IMR-90 (cell line): ENCODE measurements around the gene RAB6A. TPM values are rescaled to one million over a fixed set of nuclear protein-coding genes. Genes with fewer than 3 reads are reported as not detected.

Experiments used
- ATAC-seq: fragments of 200-7000 bp; cut with Tn5 transposase; 2 replicates; pipeline ENCODE4 v1.9.1; 2020; ENCODE audit warnings: low read depth, mild to moderate bottlenecking, moderate library complexity
- BruUV-seq: library from RNA; stranded (reverse); fragments of 400-500 nt; replicated peaks from 2 replicates; lab custom pipeline; 2021; lab: Mats Ljungman, UMichigan
- CTCF ChIA-PET: fragments of 300-600 bp; formaldehyde crosslinking; extraction: SDS; loops from one replicate; lab custom pipeline; 2021; ENCODE audit warnings: antibody characterized with exemption; lab: Yijun Ruan, JAX
- POLR2A ChIA-PET: fragments of 300-600 bp; sonication (Branson Sonifier 250); formaldehyde crosslinking; loops from one replicate; lab custom pipeline; 2022; ENCODE audit warnings: antibody characterized with exemption; ENCODE audit not compliant: unreplicated experiment; lab: Charles Lee
- DNase-seq: peaks from one replicate; pipeline ENCODE4 v3.0.0; 2013
- H2AFZ ChIP-seq: replicated peaks from 2 replicates; pipeline ENCODE3; 2013; ENCODE audit warnings: low read length, mild to moderate bottlenecking; ENCODE audit not compliant: poor library complexity
- H2AK5ac ChIP-seq: 2 replicates; pipeline ENCODE4 v1.6.1; 2013; ENCODE audit warnings: low read depth, low read length, inconsistent platforms
- H2AK9ac ChIP-seq: replicated peaks from 2 replicates; pipeline ENCODE3; 2013; ENCODE audit warnings: mild to moderate bottlenecking, low read depth, low read length, moderate library complexity; ENCODE audit not compliant: poor library complexity
- H2BK120ac ChIP-seq: 2 replicates; pipeline ENCODE4 v1.6.1; 2013; ENCODE audit warnings: low read depth, low read length, inconsistent platforms
- H2BK15ac ChIP-seq: 3 replicates; pipeline ENCODE4 v1.6.1; 2013; ENCODE audit warnings: low read depth, low read length, inconsistent platforms
- H2BK20ac ChIP-seq: 2 replicates; pipeline ENCODE4 v1.6.1; 2013; ENCODE audit warnings: low read depth, mild to moderate bottlenecking, inconsistent platforms, low read length, moderate library complexity
- H2BK5ac ChIP-seq: 2 replicates; pipeline ENCODE4 v1.6.1; 2013; ENCODE audit warnings: mild to moderate bottlenecking, low read depth, low read length, inconsistent platforms; ENCODE audit not compliant: poor library complexity, severe bottlenecking
- H3K14ac ChIP-seq: replicated peaks from 2 replicates; pipeline ENCODE4 v1.6.1; 2013; ENCODE audit warnings: low read depth, low read length, inconsistent platforms
- H3K18ac ChIP-seq: 2 replicates; pipeline ENCODE4 v1.6.1; 2013; ENCODE audit warnings: low read depth, low read length, control low read depth
- H3K23ac ChIP-seq: 2 replicates; pipeline ENCODE4 v1.6.1; 2013; ENCODE audit warnings: low read depth, low read length, inconsistent platforms
- H3K27ac ChIP-seq: 2 replicates; pipeline ENCODE4 v1.5.1; 2013; ENCODE audit warnings: mild to moderate bottlenecking, control low read depth, low read length; ENCODE audit not compliant: insufficient read depth
- H3K27me3 ChIP-seq: 2 replicates; pipeline ENCODE4 v1.6.1; 2013; ENCODE audit warnings: low read length; ENCODE audit not compliant: control insufficient read depth, insufficient read depth
- H3K36me3 ChIP-seq: 2 replicates; pipeline ENCODE4 v1.6.1; 2013; ENCODE audit warnings: low read length, mixed read lengths; ENCODE audit not compliant: control insufficient read depth, insufficient read depth
- H3K4ac ChIP-seq: 2 replicates; pipeline ENCODE4 v1.6.1; 2013; ENCODE audit warnings: low read depth, low read length, inconsistent platforms
- H3K4me1 ChIP-seq: 2 replicates; pipeline ENCODE4 v1.6.1; 2013; ENCODE audit warnings: low read length, mixed read lengths; ENCODE audit not compliant: control insufficient read depth, insufficient read depth
- H3K4me2 ChIP-seq: 2 replicates; pipeline ENCODE4 v1.6.1; 2013; ENCODE audit warnings: low read depth, mild to moderate bottlenecking, control low read depth, low read length, moderate library complexity
- H3K4me3 ChIP-seq: 2 replicates; pipeline ENCODE4 v1.5.1; 2013; ENCODE audit warnings: low read depth, mild to moderate bottlenecking, control low read depth, low read length, moderate library complexity; ENCODE audit not compliant: insufficient read depth
- H3K56ac ChIP-seq: 2 replicates; pipeline ENCODE4 v1.6.1; 2013; ENCODE audit warnings: low read length, inconsistent platforms; ENCODE audit not compliant: insufficient read depth; ENCODE audit errors: extremely low read depth
- H3K79me1 ChIP-seq, 2 experiments: 2 replicates each; pipeline ENCODE4 v1.6.1; 2013; ENCODE audit warnings: low read length in 2 of 2, inconsistent platforms in 1 of 2, low read depth in 1 of 2
- H3K9ac ChIP-seq: 2 replicates; pipeline ENCODE4 v1.6.1; 2013; ENCODE audit warnings: low read depth, low read length, control low read depth
- H3K9me1 ChIP-seq: 2 replicates; pipeline ENCODE4 v1.6.1; 2013; ENCODE audit warnings: low read length, inconsistent platforms; ENCODE audit not compliant: insufficient read depth
- H3K9me3 ChIP-seq: 2 replicates; pipeline ENCODE4 v1.6.1; 2013; ENCODE audit warnings: low read length; ENCODE audit not compliant: control insufficient read depth, insufficient read depth
- H4K20me1 ChIP-seq: 2 replicates; pipeline ENCODE4 v1.6.1; 2013; ENCODE audit warnings: low read length, inconsistent platforms; ENCODE audit not compliant: insufficient read depth
- H4K5ac ChIP-seq: 2 replicates; pipeline ENCODE4 v1.6.1; 2013; ENCODE audit warnings: mild to moderate bottlenecking, low read depth, low read length, control low read depth
- H4K8ac ChIP-seq, 2 experiments: 2 replicates each; pipeline ENCODE4 v1.6.1; 2013; ENCODE audit warnings: low read depth in 2 of 2, low read length in 2 of 2, control low read depth in 1 of 2, inconsistent platforms in 1 of 2
- H4K91ac ChIP-seq: 2 replicates; pipeline ENCODE4 v1.6.1; 2013; ENCODE audit warnings: low read depth, low read length, inconsistent platforms; ENCODE audit not compliant: insufficient read depth
- CEBPB ChIP-seq: IDR thresholded peaks from 2 replicates; pipeline ENCODE4 v1.6.1; 2012; ENCODE audit warnings: low read depth, low read length, improper control_type of control experiment
- MAFK ChIP-seq: IDR thresholded peaks from 2 replicates; pipeline ENCODE4 v1.6.1; 2012; ENCODE audit warnings: low read depth, low read length, improper control_type of control experiment
- MAZ ChIP-seq: IDR thresholded peaks from 2 replicates; pipeline ENCODE4 v1.6.1; 2012; ENCODE audit warnings: low read depth, mild to moderate bottlenecking, low read length, improper control_type of control experiment, moderate library complexity, borderline replicate concordance
- WGBS, 2 experiments: methylation state at CpG; one replicate each; pipeline versions ENCODE4 v1.1.5 to v1.1.7; 2013; ENCODE audit warnings: missing lambda C conversion rate in 2 of 2; ENCODE audit not compliant: insufficient read length in 1 of 2; ENCODE audit errors: extremely low coverage in 2 of 2; 5-methylcytosine and 5-hydroxymethylcytosine counted together
- dilution Hi-C: fragments of 300-500 bp; cut with HindIII; formaldehyde crosslinking; loops from one replicate; pipeline ENCODE4 v1.14.3; 2018; ENCODE audit warnings: low sequenced_read_pairs; ENCODE audit not compliant: unreplicated experiment
- in situ Hi-C: fragments of 300-500 bp; cut with MboI; formaldehyde crosslinking; loops from 3 replicates; pipeline ENCODE4 v1.14.3; 2019; ENCODE audit warnings: low sequenced_read_pairs, inconsistent platforms, mixed read lengths
- intact Hi-C: fragments of 100-400 bp; cut with micrococcal nuclease; formaldehyde crosslinking; loops from 2 replicates; pipeline ENCODE4 v1.10.0; 2022
- polyA plus RNA-seq, 3 experiments: library from polyadenylated mRNA; depleted of rRNA; stranded (reverse); fragments of >200 nt; gene quantifications; 2 replicates each; pipeline ENCODE4 v1.2.3, GENCODE V29; 2012; ENCODE audit warnings: low replicate concordance in 1 of 3
- total RNA-seq: library from RNA; depleted of rRNA; stranded (reverse); fragments of >200 nt; gene quantifications from 2 replicates; pipeline ENCODE4 v1.2.3, GENCODE V29; 2012
- TF ChIP-seq, protein P1 (sequence below): fragments of 150-350 bp; IDR thresholded peaks from 2 replicates; pipeline ENCODE4 v1.6.1; 2017; ENCODE audit warnings: mild to moderate bottlenecking, antibody characterized with exemption, low read length, low read depth
- TF ChIP-seq, protein P2 (sequence below): conservative IDR thresholded peaks from 2 replicates; pipeline ENCODE4 v1.5.1; 2012; ENCODE audit warnings: mild to moderate bottlenecking, low read depth, low read length, improper control_type of control experiment

The RAB6A gene
- total and polyA plus RNA-seq, 2 of the 4 experiments (the other 2 are of a cell fraction): 65.5 to 81.0 TPM

DNA sequence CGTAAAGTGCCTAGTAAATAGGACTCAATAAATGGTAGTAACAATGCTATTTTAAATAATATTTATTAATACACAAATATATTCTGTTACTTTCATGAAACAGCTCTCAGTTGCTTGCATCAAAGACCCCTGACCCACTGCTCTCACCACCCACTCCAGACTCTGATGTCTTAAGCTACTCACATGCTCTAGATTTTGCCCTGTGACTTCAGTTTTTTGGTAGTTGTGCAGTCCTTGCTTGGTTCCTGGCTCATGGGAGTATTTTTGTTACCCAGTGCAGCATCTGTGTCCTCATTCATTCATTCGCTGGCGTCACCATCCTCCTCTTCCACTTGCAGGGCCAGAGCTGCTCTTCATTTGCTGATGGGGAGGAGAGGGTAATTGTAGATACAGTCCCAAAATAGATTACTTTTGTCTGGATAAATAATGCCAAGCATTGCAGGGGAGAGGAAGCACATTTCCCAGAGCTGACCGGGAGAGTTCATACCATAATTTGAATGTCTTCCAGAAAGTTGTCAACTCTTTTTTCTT is 39.5 kb upstream of the RAB6A start:
- no peak overlapping the region for H2AFZ ChIP-seq
- H2BK15ac ChIP-seq: no peak overlapping the region
- in situ Hi-C loops: no loop called here
- no peak overlapping the region for H3K14ac ChIP-seq
- H2BK5ac ChIP-seq: no peak overlapping the region
- WGBS, 2 experiments: no CpG with 5 or more reads among the region's 4 CpGs
- no peak overlapping the region for H3K4me2 ChIP-seq
- no peak for DNase-seq
- no peak overlapping the region for H3K56ac ChIP-seq
- no peak overlapping the region for H3K18ac ChIP-seq
- no peak overlapping the region for H4K91ac ChIP-seq
- no TSS peak for BruUV-seq
- TF ChIP-seq MAZ: no peak
- TF ChIP-seq, protein P1, sequence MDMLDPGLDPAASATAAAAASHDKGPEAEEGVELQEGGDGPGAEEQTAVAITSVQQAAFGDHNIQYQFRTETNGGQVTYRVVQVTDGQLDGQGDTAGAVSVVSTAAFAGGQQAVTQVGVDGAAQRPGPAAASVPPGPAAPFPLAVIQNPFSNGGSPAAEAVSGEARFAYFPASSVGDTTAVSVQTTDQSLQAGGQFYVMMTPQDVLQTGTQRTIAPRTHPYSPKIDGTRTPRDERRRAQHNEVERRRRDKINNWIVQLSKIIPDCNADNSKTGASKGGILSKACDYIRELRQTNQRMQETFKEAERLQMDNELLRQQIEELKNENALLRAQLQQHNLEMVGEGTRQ: no peak
- no peak for TF ChIP-seq MAFK
- TF ChIP-seq, protein P2, sequence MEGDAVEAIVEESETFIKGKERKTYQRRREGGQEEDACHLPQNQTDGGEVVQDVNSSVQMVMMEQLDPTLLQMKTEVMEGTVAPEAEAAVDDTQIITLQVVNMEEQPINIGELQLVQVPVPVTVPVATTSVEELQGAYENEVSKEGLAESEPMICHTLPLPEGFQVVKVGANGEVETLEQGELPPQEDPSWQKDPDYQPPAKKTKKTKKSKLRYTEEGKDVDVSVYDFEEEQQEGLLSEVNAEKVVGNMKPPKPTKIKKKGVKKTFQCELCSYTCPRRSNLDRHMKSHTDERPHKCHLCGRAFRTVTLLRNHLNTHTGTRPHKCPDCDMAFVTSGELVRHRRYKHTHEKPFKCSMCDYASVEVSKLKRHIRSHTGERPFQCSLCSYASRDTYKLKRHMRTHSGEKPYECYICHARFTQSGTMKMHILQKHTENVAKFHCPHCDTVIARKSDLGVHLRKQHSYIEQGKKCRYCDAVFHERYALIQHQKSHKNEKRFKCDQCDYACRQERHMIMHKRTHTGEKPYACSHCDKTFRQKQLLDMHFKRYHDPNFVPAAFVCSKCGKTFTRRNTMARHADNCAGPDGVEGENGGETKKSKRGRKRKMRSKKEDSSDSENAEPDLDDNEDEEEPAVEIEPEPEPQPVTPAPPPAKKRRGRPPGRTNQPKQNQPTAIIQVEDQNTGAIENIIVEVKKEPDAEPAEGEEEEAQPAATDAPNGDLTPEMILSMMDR: no peak
- TF ChIP-seq CEBPB: no peak
- H3K4me3 ChIP-seq: no peak overlapping the region
- H2AK9ac ChIP-seq: no peak overlapping the region
- H3K23ac ChIP-seq: no peak overlapping the region
- no peak for ATAC-seq
- no peaks in the 10 kb centered on the region for H4K20me1 ChIP-seq
- no peaks in the 10 kb centered on the region for H3K27me3 ChIP-seq
- dilution Hi-C loops: no loop called here
- no peak overlapping the region for H3K4ac ChIP-seq
- H3K79me1 ChIP-seq: peaks cover 0 to 20% of the 10 kb centered on the region in 2 experiments; a peak in 3 of 4 replicates
- no peak overlapping the region for H3K27ac ChIP-seq
- H3K9me1 ChIP-seq: no peaks in the 10 kb centered on the region
- no peak overlapping the region for H4K5ac ChIP-seq
- no peaks in the 10 kb centered on the region for H3K9me3 ChIP-seq
- no peak overlapping the region for H3K9ac ChIP-seq
- H2BK20ac ChIP-seq: no peak overlapping the region
- POLR2A ChIA-PET: no interaction called here
- H4K8ac ChIP-seq: no peak overlapping the region
- H3K36me3 ChIP-seq: peaks cover 2% of the 10 kb centered on the region; the same call in 1 of the 2 replicates
- H2AK5ac ChIP-seq: no peak overlapping the region
- intact Hi-C loops: no loop called here
- CTCF ChIA-PET: interaction anchor here (0.7 kb wide), 1 partner anchor 174 kb away, joined by 9 read pairs; no protein-coding TSS in a partner anchor
- no peak overlapping the region for H2BK120ac ChIP-seq
- no peaks in the 10 kb centered on the region for H3K4me1 ChIP-seq
